Measurements from ENCODE around the gene TGFB2. TPM values are rescaled to one million over a fixed set of nuclear protein-coding genes. Genes with fewer than 3 reads are reported as not detected.

The TGFB2 gene
- 10 to 100 TPM in 1 of 4 donors, 1 to 10 TPM in 3; 5.3 to 12.6 (median 6.1) TPM for total RNA-seq

DNA sequence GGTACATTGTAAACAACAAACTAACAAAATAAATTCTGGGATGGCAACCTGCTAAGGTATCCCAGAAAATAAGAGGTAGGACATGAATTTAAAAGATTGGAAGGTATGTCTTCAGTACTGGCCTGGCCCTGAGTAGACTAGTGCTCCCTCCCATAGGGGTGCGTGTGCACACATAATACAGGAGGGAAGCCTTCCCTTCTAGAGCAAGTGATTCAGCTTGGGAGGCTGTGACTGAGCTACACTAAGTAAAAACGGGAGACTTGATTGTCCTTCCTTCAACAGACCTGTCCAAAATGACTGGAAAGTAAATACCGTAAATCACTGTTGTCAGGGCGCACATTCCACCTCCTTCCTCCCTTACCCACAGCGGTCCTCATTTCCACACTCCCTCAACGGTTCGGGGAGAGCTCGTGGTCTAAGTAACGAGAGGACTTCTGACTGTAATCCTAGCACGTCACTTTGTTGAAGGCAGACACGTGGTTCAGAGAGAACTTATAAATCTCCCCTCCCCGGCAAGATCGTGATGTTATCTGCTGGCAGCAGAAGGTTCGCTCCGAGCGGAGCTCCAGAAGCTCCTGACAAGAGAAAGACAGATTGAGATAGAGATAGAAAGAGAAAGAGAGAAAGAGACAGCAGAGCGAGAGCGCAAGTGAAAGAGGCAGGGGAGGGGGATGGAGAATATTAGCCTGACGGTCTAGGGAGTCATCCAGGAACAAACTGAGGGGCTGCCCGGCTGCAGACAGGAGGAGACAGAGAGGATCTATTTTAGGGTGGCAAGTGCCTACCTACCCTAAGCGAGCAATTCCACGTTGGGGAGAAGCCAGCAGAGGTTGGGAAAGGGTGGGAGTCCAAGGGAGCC lies at the start of gene TGFB2:
TGFB2 (plus strand) TSS at position 523 of the 859 bp plus-strand sequence. CDS start 1,366 bp downstream, outside the sequence.
- no peak for DNase-seq (ENCODE audit: extremely low spot score)
- Histone ChIP-seq H3K27ac (replicated peaks in 1 of 4) (peak within 1 kb of the TSS; percentile 83 to 91 (median 90)), H3K36me3 (no peaks in the 10 kb centered on the region), H3K9me3 (no peaks in the 10 kb centered on the region), H3K4me3 (peak within 1 kb of the TSS; percentile 69 to 78 (median 74)), H3K4me1 (peaks cover 6 to 36% (median 33%) of the 10 kb centered on the region in 4 donors), H3K27me3 (no peaks in the 10 kb centered on the region)
- intact Hi-C loops (cut with DNase I) = loop anchor here (5.0 to 10.0 kb wide), 4 partner anchors 150 to 830 kb away; partner anchors contain the start of gene LYPLAL1
- TF ChIP-seq POLR2A (IDR thresholded peaks at IDR 0.05; ENCODE audit: low read depth) (peak; percentile 79), EP300 (IDR thresholded peaks at IDR 0.05) (peak; percentile 56), POLR2AphosphoS5 (IDR thresholded peaks at IDR 0.05) (peak; percentile 82 to 95)
- TF ChIP-seq, protein P1, sequence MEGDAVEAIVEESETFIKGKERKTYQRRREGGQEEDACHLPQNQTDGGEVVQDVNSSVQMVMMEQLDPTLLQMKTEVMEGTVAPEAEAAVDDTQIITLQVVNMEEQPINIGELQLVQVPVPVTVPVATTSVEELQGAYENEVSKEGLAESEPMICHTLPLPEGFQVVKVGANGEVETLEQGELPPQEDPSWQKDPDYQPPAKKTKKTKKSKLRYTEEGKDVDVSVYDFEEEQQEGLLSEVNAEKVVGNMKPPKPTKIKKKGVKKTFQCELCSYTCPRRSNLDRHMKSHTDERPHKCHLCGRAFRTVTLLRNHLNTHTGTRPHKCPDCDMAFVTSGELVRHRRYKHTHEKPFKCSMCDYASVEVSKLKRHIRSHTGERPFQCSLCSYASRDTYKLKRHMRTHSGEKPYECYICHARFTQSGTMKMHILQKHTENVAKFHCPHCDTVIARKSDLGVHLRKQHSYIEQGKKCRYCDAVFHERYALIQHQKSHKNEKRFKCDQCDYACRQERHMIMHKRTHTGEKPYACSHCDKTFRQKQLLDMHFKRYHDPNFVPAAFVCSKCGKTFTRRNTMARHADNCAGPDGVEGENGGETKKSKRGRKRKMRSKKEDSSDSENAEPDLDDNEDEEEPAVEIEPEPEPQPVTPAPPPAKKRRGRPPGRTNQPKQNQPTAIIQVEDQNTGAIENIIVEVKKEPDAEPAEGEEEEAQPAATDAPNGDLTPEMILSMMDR (IDR thresholded peaks at IDR 0.05) = peak in 1 of 3 experiments; percentile 21
- WGBS = 2% methylated on average over 22 of the region's 22 CpGs

DNA sequence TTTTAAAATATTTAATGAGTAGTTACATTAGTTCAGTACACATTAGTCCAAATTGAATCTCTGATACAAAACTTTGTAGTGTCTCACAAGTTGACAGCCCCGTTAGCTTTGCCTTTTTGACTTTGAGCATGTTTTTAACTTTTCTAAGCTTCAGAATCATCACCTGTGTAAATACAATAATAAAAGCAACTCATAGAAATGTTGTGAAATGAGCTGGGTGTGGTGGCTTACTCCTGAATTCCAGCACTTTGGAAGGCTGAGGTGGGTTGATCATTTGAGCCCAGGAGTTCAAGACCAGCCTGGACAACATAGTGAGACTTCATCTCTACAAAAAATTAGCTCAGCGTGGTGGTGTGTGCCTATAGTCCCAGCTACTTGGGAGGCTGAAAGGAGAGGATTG lies 49.0 kb upstream of the TGFB2 start:
- peaks cover 0 to 12% (median 7%) of the 10 kb centered on the region in 4 donors for H3K36me3 ChIP-seq
- intact Hi-C loops (cut with DNase I) = no loop called here
- H3K4me3 ChIP-seq = no peak overlapping the region
- DNase-seq (ENCODE audit: extremely low spot score) = no peak
- H3K4me1 ChIP-seq = no peaks in the 10 kb centered on the region
- H3K27ac ChIP-seq (replicated peaks in 1 of 4) = no peak overlapping the region
- TF ChIP-seq, protein P1 (IDR thresholded peaks at IDR 0.05) = no peak
- TF ChIP-seq POLR2A (IDR thresholded peaks at IDR 0.05; ENCODE audit: low read depth) (no peak), POLR2AphosphoS5 (IDR thresholded peaks at IDR 0.05) (no peak), EP300 (IDR thresholded peaks at IDR 0.05) (no peak)
- H3K27me3 ChIP-seq = no peaks in the 10 kb centered on the region
- no peaks in the 10 kb centered on the region for H3K9me3 ChIP-seq
- 98% methylated on average over 2 of the region's 2 CpGs for WGBS

DNA sequence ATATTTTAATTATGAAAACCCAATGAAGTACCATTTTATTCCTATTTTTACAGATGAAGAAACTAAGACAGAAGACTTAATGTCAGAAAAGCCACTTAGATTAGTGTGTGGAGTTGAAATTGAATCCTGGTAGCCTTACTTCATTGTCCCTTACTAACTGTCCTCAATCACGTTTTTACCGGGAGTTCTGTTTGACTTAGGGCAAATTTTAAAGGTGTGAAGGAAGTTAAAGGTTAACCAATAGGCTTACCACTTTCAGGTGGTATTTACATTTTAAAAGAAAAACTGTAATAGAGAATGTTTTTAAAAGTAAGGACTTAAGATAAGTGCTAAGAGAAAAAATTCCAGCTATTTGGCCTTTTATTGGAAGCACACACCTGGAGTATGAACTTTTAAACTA lies 47.7 kb upstream of the TGFB2 start:
- H3K27me3 ChIP-seq = no peaks in the 10 kb centered on the region
- TF ChIP-seq, protein P1 (IDR thresholded peaks at IDR 0.05) = no peak
- TF ChIP-seq EP300 (IDR thresholded peaks at IDR 0.05) (no peak), POLR2A (IDR thresholded peaks at IDR 0.05; ENCODE audit: low read depth) (no peak), POLR2AphosphoS5 (IDR thresholded peaks at IDR 0.05) (no peak)
- no peaks in the 10 kb centered on the region for H3K4me1 ChIP-seq
- no peak overlapping the region for H3K27ac ChIP-seq (replicated peaks in 1 of 4)
- intact Hi-C loops (cut with DNase I) = no loop called here
- H3K4me3 ChIP-seq = no peak overlapping the region
- no peak for DNase-seq (ENCODE audit: extremely low spot score)
- peaks cover 1 to 15% (median 7%) of the 10 kb centered on the region in 4 donors for H3K36me3 ChIP-seq
- 92% methylated on average over 2 of the region's 2 CpGs for WGBS
- H3K9me3 ChIP-seq = no peaks in the 10 kb centered on the region

DNA sequence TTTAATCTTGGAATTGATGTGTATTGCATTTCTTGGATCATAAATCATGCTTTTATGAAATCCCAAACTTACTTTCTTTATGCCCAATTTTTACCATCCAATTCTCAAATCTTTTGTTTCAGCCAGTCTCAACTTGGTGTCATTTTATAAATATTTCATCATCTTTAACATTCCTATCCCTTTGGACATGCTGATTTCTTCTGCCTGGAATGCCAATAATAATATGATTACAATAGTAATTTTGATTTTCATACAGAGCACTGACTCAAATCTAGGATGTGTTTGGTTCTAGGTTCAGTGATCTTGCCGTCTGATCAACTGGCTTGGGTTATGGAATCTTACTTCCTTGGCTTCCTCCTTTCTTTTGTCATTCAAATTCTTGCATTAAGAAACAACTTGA lies 47.3 kb upstream of the TGFB2 start:
- no peaks in the 10 kb centered on the region for H3K27me3 ChIP-seq
- H3K4me1 ChIP-seq = no peaks in the 10 kb centered on the region
- H3K9me3 ChIP-seq = no peaks in the 10 kb centered on the region
- DNase-seq (ENCODE audit: extremely low spot score) = no peak
- TF ChIP-seq, protein P1 (IDR thresholded peaks at IDR 0.05) = no peak
- no peak for TF ChIP-seq POLR2A (IDR thresholded peaks at IDR 0.05; ENCODE audit: low read depth)
- TF ChIP-seq EP300 (IDR thresholded peaks at IDR 0.05) = no peak
- TF ChIP-seq POLR2AphosphoS5 (IDR thresholded peaks at IDR 0.05) = no peak
- no peak overlapping the region for H3K4me3 ChIP-seq
- no peak overlapping the region for H3K27ac ChIP-seq (replicated peaks in 1 of 4)
- H3K36me3 ChIP-seq = peaks cover 4 to 19% (median 7%) of the 10 kb centered on the region in 4 donors
- 72% methylated on average over 1 of the region's 1 CpG for WGBS
- intact Hi-C loops (cut with DNase I) = no loop called here
